HS-27A (cell line): Measurements from ENCODE around the gene AFF1.

Experiments
- DNase-seq: peaks from one replicate; pipeline ENCODE4 v3.0.0-alpha.2; 2012; ENCODE audit warnings: low read depth, missing footprints

Gene AFF1, protein sequence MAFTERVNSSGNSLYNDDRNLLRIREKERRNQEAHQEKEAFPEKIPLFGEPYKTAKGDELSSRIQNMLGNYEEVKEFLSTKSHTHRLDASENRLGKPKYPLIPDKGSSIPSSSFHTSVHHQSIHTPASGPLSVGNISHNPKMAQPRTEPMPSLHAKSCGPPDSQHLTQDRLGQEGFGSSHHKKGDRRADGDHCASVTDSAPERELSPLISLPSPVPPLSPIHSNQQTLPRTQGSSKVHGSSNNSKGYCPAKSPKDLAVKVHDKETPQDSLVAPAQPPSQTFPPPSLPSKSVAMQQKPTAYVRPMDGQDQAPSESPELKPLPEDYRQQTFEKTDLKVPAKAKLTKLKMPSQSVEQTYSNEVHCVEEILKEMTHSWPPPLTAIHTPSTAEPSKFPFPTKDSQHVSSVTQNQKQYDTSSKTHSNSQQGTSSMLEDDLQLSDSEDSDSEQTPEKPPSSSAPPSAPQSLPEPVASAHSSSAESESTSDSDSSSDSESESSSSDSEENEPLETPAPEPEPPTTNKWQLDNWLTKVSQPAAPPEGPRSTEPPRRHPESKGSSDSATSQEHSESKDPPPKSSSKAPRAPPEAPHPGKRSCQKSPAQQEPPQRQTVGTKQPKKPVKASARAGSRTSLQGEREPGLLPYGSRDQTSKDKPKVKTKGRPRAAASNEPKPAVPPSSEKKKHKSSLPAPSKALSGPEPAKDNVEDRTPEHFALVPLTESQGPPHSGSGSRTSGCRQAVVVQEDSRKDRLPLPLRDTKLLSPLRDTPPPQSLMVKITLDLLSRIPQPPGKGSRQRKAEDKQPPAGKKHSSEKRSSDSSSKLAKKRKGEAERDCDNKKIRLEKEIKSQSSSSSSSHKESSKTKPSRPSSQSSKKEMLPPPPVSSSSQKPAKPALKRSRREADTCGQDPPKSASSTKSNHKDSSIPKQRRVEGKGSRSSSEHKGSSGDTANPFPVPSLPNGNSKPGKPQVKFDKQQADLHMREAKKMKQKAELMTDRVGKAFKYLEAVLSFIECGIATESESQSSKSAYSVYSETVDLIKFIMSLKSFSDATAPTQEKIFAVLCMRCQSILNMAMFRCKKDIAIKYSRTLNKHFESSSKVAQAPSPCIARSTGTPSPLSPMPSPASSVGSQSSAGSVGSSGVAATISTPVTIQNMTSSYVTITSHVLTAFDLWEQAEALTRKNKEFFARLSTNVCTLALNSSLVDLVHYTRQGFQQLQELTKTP

DNA sequence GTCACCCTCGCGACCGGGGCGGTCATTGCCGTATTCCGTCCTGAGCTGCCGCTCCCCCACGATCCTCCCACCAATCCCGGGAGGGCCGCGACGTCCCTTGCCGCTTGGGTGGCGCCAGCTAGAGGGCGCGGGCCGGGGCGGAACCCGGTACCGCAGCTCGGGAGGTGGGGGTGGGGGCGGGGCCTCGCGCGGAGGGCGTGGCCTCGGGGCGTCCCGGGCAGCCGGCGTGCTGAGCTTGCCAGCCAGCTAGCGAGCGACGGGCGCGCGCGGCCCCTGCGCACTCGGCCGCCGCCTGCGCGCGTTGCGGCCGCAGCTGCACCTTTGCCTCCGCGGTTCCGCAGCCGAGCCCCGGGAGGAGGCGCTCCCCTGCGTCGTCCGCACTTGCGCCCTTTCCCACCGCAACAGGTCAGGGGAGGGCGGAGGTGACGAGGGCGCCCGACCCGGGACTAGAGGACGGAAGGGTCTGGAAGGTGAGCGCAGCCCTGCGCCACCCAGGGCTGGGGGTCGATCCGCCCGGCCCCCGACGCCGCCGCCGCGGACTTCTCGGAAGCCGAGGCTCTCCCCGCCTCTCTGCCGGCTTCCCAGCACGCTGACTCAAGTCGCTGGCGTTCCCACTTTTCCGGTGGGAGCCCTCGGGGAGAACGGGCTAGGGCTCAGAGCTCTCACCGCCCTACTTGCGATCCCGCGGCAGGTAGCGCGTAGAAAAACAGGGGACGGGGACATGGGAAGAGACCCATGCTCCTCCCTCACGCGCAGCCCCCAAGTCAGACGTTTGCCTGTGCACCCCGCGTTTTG lies at the start of gene AFF1:
Gene AFF1, plus strand, starts transcription at position 241 of the 795 bp plus-strand sequence. CDS start 13,523 bp downstream, outside the sequence.
- DNase-seq, result peak; percentile 67

GRCh38 chr4:86890790-86891189 lies 44.0 kb upstream of the AFF1 start:
- DNase-seq, result no peak

DNA sequence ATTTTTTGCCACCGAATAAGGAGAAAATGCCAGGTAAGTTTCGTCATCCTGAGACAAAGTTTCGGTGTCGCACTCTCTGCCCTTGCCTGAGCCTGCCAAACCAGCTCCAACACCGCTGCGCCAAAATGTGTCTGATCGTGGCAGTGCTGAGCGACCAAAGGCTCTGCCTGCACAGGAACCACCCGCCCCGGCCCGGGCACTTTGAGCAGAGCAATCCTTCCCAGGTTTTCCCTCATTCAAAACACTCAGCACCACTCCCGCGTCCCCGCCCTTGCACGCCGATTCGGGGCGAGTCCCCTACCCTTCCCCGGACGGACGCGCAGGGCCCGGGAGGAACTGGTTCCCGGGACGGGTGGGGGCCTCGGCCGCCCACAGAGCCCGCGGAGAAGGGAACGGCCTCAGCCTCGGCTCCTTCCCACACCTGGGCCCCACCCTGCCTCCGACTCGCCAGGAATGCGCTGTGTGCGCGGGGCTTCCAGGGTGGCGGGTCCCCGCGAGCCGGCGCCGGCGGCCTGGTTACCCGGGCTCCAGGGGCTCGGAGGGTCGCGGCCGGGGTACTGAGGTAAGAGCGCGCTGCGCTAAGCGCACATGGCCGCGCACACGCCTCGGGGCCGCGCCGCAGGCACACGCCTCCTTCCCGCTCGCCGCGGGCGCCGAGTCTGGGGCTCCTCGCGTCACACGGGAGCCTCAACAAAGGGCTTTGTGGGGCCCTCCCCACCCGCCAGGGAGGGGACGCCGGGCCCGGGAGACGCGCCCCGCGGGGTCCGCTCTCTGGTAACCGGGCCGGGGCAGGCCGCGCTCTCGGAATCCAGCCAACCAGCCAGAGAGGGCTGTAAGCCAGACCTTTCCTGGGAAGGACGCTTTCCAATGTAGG lies 42.8 kb upstream of the AFF1 start, which contains the start of gene C4orf36:
Gene C4orf36, minus strand, starts transcription at position 661 of the 874 bp plus-strand sequence. CDS start 902 bp downstream, outside the sequence.
- peak; percentile 39 for DNase-seq

DNA sequence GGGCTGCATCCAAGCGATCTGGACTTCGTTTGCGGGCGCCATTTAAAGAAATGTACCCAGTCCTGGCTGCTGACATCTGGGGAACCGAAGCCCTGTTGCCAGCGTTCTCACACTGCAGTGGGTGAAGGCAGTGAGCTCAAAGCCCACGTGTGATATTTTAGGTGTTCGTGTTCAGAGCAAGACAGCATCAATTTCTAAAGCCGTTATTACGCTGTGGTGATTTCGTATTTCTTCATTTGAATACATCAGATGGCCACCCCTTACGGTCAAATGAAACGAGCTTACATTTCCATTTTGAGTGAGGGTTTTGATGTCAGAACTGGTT lies 42.2 kb upstream of the AFF1 start:
- DNase-seq, result no peak

GRCh38 chr4:86893136-86893535 lies 41.7 kb upstream of the AFF1 start:
- no peak for DNase-seq

- peak; percentile 15 for DNase-seq
These were observed 40.4 kb upstream of the AFF1 start for GRCh38 chr4:86894455-86894854.

DNA sequence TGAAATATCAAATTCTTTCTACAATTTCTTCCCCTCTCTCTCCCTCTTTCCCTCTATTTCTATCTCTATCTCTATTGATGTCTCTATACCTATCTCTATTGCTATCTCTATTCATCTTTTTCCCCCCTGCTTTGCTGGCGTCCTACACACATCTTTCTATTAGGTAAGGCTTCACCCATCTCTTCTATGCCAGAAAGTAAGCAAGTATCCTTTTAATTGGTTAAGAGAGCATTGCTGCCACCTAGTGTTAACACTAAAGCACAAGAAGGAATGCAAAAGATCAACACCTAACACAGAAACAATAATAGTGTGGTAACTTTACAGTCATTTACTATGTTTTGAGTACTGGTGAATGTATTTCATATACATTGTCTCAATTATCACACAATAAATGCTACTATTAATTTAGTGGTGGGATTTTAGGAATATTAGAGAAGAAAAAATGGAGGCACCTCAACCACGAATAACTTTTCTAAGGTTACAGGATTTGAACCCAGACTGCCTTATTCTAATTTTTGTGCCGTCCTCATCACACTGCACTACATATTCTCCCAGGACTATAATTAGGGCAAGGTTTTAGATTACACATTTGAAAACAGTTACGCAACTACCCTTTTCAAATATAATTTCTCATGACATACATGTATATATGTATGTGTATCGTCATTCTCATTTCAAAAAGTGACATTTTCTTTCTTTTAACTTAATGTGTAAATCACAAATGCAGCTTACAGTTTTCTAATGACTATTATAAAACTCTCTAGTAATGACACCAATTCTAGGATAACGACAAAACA lies 38.9 kb upstream of the AFF1 start:
- DNase-seq, result no peak

DNA sequence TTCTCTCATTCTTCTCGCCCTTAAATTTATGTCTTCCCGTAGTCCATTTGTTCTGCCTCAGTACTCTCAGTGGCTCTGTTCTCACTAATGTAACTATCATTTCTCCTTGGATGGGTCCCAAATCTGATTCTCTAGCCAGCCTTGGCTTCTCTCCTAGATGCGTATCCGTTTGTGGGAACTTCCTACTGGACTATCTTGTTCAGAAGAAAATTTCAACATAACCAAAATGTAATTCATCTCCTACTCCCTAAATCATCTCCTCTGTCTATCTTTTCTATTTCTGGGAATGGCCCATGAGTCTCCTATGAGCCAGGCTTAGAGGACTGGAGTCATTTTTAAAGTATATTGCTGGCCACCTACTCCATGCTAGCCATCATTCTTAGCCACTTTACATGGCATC lies 38.2 kb upstream of the AFF1 start:
- DNase-seq, result no peak

GRCh38 chr4:86898562-86898961 lies 36.2 kb upstream of the AFF1 start:
- no peak for DNase-seq

DNA sequence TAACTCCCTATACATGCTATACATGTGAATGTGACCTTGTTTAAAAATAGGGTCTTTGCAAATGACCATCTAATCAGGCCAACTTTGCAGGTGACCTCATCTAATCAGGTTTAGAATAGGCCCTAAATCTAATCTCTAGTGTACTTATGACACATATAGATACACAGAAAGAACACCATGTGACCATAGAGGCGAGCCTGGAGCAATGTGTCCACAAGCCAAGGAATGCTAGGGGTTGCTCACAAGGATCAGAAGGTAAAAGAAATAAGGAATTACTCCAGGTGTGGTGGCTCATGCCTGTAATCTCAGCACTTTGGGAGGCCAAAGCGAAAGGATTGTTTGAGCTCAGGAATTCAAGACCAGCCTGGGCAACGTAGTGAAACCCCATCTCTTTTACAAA lies 32.9 kb upstream of the AFF1 start:
- no peak for DNase-seq

DNA sequence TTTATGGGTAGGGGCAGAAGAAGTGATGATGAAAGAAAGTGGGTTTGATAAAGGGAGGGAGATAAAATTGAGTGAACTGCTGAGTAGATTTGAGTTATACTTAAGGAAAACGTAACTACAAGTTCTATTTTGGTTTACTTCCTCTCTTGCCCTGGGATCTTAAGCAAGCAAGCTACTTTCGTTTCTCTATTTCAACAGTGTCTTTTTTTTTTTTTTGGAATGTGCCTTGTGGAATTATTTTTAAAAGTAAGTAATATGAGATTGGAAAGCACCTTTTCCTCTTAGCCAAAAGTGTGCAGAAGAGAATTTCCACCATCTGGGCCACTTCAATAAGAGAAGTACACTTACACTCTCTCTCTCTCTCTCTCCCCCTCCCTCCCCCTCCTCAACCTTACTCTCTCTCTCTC lies 26.6 kb upstream of the AFF1 start:
- DNase-seq, result no peak

DNA sequence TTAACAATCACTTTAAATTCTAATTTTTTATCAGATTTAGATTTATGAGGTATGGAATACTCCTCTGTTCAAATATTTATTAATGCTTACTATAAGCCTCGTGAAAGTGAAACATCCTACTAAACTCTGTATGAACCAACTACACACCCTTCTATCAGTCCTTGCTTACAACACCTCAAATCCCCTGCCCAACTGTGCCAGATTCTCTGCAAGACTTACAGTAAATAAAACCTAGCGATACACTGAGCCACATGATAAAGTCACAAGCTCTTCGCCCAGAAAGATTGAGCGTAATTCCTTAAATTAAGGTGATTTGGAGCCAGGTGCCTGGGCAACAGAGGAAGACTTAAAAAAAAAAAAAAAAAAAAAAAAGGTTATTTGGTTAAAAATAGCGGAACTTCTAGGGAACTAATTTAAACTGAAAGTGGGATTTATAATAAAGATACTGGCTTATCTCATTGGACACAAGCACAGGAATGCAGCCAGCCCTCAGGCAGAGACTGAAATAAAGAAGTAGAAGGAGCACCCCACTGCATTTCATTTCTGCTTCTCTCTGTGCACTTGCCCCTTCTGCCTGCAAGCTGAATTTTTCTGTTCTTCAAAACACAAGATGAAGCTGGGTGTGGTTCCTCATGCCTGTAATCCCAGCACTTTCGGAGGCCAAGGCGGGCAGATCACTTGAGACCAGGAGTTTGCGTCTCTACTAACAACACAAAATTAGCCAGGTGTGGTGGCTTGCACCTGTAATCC lies 25.1 kb upstream of the AFF1 start:
- no peak for DNase-seq

DNA sequence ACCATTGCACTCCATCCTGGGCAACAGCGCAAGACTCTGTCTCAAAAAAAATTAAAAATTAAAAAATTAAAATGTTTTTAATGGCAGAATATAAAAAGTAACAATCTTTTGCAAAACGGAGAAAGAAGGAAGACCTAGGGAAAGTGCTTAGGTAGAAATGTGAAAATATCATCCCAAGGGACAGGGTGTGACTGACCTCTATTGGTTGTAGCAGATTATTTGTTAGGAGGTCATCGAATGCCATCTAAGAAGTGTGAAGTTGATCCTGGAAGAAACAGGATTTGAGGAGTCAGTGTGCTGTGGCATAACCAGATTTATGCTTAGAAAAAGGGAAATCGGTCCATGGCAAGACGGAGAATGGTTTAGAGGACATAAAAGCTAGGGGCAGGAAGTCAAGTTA lies 24.4 kb upstream of the AFF1 start:
- no peak for DNase-seq

DNA sequence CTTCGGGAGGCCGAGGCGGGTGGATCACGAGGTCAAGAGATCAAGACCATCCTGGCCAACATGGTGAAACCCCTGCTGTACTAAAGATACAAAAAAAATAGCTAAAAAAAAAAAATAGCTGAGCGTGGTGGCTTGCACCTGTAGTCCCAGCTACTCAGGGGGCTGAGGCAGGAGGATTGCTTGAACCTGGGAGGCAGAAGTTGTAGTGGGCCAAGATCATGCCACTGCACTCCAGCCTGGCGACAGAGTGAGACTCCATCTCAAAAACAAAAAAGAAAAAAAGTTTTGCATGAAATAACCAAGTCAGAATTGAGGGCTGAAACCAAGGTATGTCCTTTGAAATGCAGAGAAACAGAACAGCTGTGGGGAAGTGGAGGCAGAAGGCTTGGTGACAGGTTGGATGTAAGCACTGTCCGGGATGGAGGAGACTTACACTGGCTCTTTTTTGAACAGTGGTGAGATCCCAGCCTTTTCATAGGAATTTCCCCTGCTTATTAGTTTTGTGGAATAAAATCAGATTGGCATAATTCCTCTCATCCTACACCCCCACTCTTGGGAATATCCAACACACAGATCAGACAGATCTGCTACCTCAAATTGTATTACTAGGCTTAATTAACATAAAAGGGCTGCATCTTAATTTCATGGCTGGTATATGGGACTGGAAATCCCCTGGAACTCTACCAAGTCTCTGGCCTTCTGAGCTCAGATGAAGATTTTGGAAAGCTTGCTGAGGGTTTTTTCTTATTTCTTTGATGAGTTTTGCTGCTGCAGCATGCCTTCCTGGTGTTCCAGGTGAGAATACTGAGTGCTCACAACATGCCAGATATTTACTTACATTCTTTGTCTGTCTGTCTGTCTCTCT lies 23.8 kb upstream of the AFF1 start:
- DNase-seq, result no peak

GRCh38 chr4:86916392-86916791 lies 18.4 kb upstream of the AFF1 start:
- no peak for DNase-seq

DNA sequence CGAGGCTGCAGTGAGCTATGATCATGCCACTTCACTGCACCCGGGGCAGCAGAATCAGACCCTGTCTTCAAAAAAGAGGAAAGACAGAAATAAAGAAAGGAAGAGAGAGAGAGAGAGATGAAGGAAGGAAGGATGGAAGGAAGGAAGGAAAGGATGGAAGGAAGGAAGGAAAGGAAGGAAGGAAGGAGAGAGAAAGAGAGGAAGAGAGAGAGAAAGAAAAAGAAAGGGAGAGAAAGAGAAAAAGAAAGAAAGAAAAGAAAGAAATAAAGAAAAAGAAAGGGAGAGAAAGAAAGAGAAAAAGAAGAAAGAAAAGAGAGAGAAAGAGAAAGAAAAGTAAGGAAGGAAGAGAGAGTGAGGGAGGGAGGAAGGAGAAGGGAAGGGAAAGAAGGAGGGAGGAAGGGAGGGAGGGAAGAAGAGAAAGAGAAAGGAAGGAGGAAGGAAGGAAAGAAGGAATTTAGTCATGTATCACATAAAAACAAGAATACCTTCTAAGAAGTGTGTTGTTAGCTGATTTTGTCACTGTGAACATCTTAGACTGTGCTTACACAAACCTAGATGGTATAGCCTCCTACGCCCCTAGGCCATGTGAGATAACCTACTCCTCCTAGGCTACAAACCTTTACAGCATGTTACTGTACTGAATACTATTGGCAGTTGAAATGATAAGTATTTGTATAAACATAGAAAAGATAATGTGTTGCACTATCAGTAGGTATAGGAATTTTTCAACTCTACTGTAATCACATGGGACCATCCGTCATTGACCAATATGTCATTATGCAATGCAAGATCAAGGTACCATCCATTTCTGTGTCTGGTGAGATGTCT lies 17.4 kb upstream of the AFF1 start:
- DNase-seq, result no peak

DNA sequence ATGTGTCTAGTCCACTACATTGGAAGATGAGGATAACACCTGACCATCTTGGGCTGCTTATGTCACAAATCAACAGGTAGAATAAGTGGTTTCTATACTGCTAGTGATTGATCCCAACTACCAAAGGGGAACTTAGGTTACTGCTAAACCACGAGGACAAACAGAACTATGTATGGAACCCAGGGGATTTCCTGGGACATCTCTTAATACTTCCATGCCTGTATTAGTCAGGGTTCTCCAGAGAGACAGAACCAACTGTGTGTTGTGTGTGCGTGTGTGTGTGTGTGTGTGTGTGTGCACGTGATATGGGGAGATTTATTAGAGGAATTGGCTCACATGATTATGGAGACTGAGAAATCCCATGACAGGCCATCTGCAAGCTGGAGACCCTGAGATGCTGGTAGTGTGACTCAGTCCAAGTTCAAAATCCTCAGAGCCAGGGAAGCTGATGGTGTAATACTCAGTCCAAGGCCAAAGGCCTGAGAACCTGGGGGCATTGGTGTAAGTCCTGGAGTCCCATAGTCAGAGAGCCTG lies 16.2 kb upstream of the AFF1 start:
- no peak for DNase-seq
